Vagina (tissue), 2 donors: ENCODE data around the gene ANKRD22.

Experiments
- POLR2A ChIP-seq, 2 donors: fragments of 450-650 bp; IDR thresholded peaks; one replicate each; pipeline ENCODE4 v1.6.1; 2017; ENCODE audit warnings: antibody characterized with exemption in 2 of 2, mild to moderate bottlenecking in 2 of 2, moderate library complexity in 2 of 2
- POLR2AphosphoS5 ChIP-seq, 2 donors: sonication (generic); formaldehyde crosslinking; IDR thresholded peaks; one replicate each; pipeline ENCODE4 v1.9.0; 2017; ENCODE audit warnings: antibody characterized with exemption in 2 of 2, mild to moderate bottlenecking in 2 of 2, low read depth in 1 of 2; ENCODE audit not compliant: insufficient read depth in 1 of 2
- TF ChIP-seq, protein P1 (sequence below), 3 experiments: fragments of 450-650 bp in 2 of 3; fragments of 200-600 bp in 1 of 3; sonication (generic) in 1 of 3; IDR thresholded peaks; one replicate each; pipeline ENCODE4 v1.5.1; 2017 to 2019; ENCODE audit warnings: antibody characterized with exemption in 3 of 3, mild to moderate bottlenecking in 2 of 3, moderate library complexity in 2 of 3

DNA sequence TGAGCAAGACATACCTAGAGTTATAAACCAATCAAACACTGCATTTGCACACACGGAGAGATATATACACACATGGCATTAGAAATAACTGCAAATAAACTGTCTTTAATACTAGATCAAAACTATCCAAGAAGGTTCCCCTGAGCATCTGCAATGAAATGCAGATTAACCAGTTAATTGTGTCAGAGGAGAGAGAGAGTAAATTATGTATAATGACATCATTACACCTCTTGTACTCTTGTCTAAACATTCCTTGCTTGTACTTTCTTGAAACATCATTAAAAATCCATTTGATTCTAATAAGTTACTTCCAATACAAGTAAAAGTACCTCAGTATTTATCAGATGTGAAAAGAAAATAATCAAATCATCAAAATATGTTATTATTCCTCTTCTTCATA lies 932 bp downstream of the ANKRD22 start:
- TF ChIP-seq, protein P1, sequence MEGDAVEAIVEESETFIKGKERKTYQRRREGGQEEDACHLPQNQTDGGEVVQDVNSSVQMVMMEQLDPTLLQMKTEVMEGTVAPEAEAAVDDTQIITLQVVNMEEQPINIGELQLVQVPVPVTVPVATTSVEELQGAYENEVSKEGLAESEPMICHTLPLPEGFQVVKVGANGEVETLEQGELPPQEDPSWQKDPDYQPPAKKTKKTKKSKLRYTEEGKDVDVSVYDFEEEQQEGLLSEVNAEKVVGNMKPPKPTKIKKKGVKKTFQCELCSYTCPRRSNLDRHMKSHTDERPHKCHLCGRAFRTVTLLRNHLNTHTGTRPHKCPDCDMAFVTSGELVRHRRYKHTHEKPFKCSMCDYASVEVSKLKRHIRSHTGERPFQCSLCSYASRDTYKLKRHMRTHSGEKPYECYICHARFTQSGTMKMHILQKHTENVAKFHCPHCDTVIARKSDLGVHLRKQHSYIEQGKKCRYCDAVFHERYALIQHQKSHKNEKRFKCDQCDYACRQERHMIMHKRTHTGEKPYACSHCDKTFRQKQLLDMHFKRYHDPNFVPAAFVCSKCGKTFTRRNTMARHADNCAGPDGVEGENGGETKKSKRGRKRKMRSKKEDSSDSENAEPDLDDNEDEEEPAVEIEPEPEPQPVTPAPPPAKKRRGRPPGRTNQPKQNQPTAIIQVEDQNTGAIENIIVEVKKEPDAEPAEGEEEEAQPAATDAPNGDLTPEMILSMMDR (IDR thresholded peaks at IDR 0.05): no peak
- TF ChIP-seq POLR2A (IDR thresholded peaks at IDR 0.05): no peak
- TF ChIP-seq POLR2AphosphoS5 (IDR thresholded peaks at IDR 0.05; ENCODE audit: insufficient read depth in 1 of 2, low read depth in 1 of 2): no peak
